ENCODE measurements around the gene SLC15A4.
"Not testable (repeated sequence)": the region's sequence is repeated elsewhere in the genome, so short reads cannot be mapped to it uniquely, and the experiment has no call there.

SLC15A4 gene

DNA sequence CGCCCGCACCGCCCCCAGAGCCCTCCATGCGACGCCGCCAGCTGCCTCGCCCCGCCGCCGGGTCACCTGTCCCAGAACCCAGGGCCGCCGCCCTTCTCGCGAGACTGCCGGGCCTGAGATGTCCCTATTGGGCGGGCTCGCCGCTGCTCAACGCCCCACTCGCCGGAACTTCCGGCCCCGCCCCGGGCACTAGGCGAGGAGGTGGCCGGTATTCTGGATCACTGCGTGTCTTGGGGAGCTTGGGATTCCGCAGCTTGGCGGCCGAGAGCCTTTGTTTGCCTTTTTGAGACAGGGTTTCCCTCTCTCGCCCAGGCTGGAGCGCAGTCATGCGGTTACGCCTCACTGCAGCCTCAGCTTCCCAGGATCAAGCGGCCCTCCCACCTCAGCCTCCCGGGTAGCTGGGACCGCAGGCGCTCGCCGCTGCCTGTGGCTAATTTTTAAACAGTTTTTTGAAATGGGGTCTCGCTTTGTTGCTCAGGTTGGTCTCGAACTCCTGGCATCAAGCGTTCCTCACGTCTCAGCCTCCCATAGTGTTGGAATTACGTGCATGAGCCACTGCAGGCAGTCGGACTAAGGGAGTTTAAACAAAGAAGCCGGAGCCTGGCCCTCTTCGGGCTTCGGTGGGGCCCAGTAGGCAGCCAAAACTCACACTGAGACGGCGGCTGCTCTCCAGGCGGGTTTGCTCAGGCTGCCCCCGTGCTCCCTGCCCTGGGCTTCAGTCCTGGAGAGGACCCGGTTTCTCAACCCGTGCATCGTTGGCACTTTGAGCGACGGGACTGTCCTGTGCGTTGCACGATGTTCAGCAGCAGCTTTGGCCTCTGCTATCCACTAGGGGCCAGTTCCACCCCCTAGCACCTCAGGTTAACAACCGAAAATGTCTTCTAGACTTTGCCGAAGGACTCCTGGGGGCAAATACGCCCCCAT, at the start of gene SLC15A4:
Gene SLC15A4, minus strand, starts transcription at position 43 of the 924 bp plus-strand sequence. Its CDS starts 15 bp downstream, at position 28.
- FAIRE-seq (no peak), DNase-seq (ENCODE audit: low spot score) (peak; percentile 98)

DNA sequence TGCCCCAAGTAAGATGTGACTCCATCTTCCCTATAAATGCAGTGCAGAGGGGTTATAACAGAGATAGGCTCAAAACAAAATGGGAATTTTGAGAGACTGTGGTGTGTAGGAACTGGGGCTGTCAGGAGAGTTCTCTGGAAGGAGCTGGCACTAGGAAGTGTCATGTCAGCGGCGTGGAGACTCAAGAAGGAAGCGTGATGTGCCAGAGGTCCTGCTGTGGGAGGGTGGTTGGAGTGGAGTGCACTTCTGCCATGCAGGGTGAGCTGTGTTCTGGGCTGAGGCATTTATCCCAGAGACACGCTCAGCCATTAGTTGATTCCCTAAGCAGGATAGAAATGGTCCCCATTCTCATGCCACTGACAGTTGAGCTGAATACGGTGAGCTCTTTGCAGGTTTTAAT, 48.5 kb upstream of the SLC15A4 start:
- DNase-seq (ENCODE audit: low spot score) = no peak
- no peak for FAIRE-seq

DNA sequence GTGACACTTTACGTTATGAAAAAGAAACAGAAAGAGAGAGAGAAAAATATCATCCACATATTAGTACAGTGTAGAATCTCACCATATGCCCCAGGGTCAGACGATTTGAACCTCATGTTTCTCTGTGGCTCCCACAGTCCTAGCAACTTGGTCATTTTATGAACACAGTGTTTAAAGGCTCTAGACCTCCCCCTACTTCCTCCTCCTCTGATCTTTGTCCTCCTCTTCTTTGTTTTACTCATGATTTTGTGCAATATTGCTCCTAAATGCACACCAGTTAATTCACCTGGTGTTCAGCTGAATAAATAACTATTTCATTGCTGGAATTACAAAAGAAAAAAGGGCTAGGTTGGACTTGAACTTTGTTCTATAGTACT, 47.7 kb upstream of the SLC15A4 start:
- DNase-seq (ENCODE audit: low spot score) (no peak), FAIRE-seq (no peak)

DNA sequence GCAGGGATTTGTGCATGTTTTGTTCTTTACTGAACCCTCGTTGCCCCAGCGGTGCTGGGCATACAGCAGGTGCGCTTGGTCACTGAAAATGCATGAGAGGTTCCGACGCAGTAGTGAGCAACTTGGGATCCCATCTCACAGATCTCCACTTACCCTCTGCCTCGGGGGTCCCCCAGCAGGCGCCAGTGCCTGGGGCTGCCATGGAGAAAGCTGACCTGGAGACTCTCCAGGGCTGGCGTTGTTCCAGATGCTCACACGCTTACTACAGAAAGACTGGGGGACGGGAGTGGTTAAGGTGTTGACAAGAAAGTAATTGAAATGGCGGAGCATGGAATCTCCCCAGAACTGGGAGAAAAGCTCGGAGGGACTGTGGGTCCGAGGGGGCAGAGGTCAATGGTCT, 43.7 kb upstream of the SLC15A4 start:
- no peak for DNase-seq (ENCODE audit: low spot score)
- FAIRE-seq = no peak

DNA sequence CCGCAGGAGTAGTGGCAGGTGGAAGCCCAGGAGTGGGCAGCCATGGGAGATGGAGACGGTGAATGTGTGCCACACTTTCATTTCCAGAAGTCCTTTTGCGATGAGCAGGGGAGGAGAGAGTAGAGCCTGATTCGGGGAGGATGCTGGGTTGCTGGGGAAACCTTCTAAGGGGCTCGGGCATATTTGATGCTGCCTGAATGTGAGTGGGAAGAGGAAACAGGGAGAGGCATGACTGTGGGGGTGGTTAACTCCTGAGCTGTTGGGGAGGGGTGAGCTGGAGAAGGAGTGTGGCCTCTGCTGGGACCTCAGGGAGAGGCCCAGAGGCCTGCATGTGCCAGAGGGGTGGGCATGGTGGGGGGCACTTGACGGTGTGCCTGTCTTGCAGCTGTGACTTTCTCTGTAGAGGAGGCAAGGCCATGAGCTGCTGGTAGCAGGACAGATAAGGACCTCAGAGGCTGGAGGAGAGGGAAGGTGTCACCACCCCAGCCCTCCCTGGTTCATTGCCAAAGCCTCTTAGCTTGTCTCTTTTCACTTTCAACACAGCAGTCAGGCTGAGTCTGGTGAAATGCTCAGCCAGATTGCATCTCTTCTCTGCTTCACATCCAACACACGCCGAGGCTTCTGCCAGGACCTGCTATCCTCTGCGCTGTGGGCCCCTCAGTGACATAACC, 40.9 kb upstream of the SLC15A4 start:
- no peak for FAIRE-seq
- no peak for DNase-seq (ENCODE audit: low spot score)

DNA sequence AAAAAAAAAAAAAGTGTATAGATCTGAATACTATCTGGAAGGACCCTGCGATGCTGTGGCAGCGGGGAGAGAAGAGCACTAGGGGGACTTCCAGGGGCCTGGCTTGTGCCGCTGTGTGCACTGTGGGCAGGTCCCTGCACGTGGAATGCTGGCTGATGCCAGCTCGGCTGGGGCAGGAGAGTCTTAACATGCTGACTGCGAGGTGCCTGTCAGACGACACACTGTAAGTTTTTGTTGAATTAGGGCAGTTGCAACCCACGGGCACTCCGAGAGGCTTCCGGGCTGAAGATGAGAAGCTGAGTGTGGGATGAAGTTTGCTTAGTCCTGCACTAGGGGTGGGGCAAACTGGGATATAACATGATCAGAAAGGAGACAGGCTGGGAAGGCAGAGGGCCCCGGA, 40.2 kb upstream of the SLC15A4 start:
- FAIRE-seq (no peak), DNase-seq (ENCODE audit: low spot score) (no peak)

DNA sequence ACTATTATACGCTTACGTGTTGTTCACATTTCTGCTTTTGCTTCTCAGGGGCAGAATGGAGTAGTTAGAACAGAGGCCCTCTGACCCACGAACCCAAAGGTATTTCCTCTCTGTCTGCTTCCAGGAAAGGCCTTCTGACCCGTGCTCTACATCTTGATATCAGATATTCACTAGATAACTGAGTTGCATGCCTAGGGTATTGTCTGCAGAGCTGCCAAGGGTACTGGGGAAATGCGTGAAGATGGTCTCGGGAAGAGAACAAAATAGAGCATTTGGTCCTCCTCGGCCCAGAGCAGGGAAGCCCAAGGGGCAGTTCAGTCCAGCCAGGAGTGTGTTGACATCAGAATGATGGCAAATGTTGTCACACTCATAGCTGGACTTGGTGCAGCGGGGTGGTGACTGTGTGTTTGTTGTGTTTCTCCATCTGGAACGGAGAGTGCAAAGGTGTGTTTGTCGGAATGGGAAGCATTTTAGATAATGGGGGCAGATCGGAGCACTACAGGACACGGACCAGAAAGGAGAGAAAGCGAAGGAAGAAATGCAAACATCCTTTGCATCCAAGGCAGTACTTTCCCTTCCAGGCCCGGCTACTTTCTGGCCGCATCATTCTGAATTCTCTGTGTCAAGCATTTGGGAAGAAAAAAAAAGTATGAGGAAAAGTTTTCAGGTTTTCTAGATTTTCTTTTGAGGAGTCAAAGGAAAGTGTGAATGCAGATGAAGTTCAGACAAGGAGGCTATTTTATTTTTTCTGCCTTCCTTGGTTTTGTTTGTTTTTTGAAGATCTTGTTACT, 37.7 kb upstream of the SLC15A4 start:
- DNase-seq (ENCODE audit: low spot score) = no peak
- no peak for FAIRE-seq

DNA sequence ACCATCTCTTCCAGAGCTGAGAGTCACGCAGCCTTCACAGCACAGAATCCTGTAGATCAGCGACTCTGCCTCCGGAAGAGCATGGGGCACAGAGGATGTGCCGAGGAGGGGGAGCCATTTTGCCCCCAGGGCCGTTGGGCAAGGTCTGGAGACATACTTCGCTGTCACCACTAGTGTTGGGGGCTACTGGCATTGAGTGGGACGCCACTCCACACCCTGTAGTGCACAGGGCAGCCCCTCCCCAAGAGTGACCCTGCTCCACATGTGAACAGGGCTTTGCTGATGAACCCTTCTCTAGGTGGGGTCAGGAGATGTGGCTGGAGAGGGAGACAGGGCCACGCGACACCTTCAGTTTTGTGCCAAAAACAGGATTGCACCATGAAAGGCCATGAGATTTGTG, 35.6 kb upstream of the SLC15A4 start:
- FAIRE-seq (no peak), DNase-seq (ENCODE audit: low spot score) (no peak)

DNA sequence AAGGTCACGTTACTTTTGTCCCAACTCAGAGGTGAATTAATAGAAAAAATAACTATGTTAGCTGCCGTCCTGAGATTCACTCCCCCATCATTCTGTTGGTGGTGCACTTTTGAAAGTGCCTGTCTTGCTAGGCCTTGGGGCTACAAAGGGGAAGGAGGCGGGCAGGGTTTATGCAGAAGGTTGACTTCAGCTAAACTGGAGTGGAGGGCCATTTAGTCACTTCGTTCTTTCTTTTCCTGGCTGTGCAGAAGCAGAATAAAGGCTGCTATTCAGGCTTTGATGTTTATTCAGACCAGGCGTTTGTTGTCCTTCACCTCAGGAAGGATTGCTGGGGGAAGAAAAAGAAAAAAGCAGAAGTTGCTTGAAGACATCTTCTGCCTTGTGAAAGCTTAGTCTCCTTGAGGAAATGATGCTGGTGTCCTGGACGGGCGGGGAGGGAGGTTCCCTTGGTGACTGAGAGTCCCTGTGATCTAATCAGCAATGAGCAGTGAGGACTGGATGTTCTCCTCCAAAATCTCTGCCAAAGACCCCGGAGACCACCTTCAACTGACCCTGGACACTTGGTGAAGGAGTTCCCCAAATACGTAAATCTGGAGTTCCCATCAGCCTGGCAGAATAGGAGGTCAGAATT, 33.5 kb upstream of the SLC15A4 start:
- FAIRE-seq = no peak
- DNase-seq (ENCODE audit: low spot score) = no peak

DNA sequence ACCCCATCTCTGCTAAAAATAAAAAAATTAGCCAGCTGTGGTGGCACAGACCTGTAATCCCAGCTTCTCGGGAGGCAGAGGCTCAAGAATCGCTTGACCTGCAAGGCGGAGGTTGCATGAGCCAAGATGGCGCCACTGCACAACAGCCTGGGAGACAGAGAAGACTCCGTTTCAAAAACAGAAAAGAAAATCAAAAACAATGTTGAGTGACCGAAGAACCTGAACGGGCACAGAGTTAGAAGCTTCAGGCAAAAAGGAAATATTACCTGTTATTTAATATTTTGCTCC, 33.0 kb upstream of the SLC15A4 start:
- FAIRE-seq = no peak
- DNase-seq (ENCODE audit: low spot score) = no peak

DNA sequence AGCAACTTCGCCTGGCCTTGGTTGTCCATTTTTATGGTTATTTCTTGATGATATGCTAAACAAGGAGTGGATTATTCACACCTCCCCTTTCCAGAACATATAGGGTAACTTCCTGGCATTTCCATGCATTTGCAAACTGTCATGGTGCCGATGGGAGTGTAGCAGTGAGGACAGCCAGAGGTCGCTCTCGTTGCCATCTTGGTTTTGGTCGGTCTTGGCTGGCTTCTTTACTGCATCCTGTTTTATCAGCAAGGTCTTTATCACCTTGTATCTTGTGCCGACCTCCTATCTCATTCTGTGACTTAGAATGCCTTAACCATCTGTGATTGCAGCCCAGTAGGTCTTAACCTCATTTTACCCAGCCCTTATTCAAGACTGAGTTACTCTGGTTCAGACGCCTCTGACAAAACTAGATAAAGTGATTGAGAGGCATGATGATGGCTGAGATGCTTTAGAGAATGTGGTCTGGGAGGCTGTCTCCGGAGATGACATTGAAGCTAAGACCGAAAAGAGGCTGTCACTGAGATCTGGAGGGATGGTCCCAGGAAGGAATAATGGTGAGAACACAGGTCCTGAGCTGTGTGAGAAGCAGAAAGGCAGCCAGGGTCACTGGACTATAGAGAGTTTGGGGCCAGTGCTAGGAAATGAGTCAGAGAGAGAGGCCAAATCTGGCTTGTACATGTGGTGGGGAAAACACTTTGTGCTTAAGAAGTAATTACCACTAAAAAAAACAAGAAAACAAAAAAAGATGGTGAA, 32.5 kb upstream of the SLC15A4 start:
- DNase-seq (ENCODE audit: low spot score) = no peak
- FAIRE-seq = no peak

DNA sequence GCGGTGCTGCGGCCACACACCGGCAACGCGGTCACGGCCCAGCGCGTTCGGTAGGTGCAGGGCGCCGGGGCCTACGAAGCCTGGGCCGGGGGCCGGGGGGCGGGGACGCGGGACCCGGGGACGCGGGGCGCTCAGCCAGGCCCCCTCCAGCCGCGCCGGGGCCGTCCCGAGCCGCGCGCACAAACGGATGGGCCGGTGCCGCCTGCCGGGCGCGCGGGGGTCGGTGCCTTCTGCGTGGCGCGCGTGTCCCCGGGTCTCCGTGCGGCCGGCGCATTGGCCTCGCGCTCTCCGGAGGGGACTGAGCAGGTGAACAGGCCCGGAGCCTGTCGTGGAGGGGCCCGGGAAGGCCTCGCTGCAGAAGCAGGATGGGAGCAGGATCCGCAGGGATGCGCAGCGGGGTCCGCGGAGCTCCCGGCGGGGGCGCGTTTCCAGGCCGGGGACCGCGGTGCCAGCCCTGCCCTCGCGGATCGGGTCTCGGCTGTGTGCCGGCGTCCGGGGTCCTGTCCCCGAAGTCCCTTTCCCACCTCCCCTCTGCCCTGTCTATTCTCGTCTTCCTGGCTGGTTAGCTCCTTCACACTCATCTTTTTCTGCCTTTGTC, 29.9 kb upstream of the SLC15A4 start:
- DNase-seq (ENCODE audit: low spot score) = peak; percentile 29
- no peak for FAIRE-seq

DNA sequence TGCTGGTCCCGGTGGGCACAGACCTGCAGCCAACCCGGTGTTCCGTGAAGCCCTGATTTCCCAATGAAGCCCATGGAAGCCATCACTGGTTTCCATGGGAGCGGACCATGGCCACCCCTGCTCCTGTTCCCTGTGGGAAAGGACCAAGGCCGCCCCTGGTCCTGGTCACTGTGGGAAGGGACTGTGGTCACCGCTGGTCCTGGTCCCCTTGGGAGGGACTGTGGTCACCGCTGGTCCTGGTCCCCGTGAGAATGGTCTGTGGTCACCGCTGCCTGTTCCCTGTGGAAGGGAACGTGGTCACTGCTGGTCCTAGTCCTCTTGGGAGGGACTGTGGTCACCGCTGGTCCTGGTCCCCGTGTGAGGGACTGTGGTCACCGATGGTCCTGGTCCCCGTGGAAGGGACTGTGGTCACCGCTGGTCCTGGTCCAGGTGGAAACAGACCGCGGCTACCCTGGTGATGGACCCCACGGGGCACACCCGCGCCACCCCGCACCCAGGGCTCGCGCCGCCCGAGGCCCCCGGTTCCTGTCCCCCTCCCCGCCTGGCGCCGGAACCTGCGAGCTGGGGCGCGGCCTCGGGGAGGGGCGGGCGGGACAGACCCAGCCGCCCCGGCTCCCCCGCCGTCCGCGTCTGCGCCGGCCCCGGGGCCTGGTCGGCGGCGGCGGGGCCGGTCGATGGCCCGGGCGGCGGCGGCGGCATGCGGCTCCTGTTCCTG, 29.3 kb upstream of the SLC15A4 start, which contains the start of gene GLT1D1:
Gene GLT1D1, plus strand, starts transcription at position 594 of the 715 bp plus-strand sequence. Its CDS starts 104 bp downstream, at position 698.
- peak; percentile 18 for DNase-seq (ENCODE audit: low spot score)
- no peak for FAIRE-seq

DNA sequence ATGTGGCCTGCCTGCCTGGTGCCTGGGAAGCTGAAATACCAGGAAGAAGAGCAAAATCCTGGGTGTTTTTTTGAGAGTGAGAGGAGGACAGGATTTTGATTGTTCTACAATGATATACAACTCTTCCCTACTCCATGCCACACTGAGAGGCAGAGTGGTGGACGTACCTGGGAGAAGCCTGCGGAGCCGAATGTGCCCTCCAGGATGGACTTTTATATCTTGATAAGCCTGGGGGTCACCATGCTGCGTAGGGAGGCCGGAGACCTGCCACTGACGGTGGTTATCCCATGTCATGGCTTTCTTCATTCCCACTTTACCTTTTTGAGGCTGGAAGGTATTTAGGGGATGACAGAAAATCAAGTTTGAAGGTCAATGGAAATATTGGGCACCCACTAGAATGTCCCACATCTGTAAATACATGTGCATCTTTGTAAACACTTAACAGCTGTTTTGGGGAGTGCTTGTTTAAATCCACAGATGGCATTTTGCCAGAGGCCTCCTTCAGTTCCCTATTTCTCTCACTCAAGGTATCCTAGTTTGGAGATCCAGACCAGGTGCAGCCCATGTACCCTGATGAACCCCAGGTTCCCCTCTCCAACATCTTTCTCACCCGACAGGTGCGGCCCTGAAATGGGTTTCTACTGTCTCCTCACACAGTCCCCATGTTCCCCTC, 28.4 kb upstream of the SLC15A4 start:
- FAIRE-seq = no peak
- DNase-seq (ENCODE audit: low spot score) = no peak

DNA sequence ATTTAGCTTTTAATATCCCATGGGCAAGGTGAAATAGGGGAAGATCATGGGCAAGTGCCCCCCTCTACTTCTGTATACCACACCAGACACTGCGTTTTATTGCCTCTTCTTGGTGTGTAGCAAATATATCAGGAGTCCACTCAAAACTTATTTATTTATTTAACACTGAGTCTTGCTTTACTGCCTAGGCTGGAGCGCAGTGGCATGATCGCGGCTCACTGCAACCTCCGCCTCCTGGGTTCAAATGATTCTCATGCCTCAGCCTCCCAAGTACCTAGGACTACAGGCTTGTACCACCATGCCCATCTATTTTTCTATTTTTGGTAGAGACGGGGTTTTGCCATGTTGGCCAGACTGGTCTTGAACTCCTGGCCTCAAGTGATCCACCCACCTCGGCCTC, 27.7 kb upstream of the SLC15A4 start:
- DNase-seq (ENCODE audit: low spot score); FAIRE-seq: not testable (repeated sequence)

DNA sequence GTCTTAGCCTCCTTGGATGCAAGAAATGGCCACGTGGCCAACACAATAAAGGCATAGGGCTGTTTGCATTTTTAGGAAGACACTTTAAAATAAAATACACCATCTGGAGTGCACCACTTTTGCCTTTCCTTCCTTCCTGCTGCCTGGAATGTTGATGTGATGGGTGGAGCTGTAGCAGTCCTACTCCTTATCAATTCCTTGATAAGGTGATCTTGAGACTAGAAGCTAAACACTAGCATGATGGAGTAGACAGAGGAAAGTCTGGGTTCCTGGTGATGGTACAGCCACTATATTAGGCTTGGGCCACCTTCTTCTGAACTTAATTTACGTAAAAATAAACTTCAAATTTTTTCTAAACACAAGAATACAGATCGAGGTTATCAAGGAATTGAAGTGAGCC, 26.6 kb upstream of the SLC15A4 start:
- FAIRE-seq = no peak

DNA sequence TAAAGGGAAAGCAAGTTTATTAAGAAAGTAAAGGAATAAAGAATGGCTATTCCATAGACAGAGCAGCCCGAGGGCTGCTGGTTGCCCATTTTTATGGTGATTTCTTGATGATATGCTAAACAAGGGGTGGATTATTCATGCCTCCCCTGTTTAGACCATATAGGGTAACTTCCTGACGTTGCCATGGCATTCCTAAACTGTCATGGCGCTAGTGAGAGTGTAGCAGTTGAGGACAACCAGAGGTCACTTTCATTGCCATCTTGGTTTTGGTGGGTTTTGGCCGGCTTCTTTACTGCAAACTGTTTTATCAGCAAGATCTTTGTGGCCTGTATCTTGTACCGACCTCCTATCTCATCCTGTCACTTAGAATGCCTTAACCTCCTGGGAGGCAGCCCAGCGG, 26.0 kb upstream of the SLC15A4 start:
- not testable (repeated sequence) for FAIRE-seq; DNase-seq (ENCODE audit: low spot score)

More for the DNA sequence above, 26.6 kb upstream of the SLC15A4 start:
- DNase-seq (ENCODE audit: low spot score) = no peak

DNA sequence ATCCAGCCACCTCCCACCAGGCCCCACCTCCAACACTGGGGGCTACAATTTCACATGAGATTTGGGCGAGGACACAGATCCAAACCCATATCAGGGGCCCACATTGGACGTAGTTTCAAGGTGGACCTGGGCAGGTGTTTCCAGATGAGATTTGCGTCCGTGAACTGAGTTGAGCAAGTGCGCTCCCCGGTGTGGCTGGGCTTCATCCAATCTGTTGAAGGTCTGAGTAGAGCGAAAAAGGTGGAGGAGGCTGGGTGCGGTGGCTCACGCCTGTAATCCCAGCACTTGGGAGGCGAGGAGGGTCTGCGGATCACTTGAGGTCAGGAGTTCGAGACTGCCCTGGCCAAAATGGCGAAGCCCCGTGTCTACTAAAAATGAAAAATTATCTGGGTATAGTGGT, 24.6 kb upstream of the SLC15A4 start:
- DNase-seq (ENCODE audit: low spot score) (no peak), FAIRE-seq (no peak)

DNA sequence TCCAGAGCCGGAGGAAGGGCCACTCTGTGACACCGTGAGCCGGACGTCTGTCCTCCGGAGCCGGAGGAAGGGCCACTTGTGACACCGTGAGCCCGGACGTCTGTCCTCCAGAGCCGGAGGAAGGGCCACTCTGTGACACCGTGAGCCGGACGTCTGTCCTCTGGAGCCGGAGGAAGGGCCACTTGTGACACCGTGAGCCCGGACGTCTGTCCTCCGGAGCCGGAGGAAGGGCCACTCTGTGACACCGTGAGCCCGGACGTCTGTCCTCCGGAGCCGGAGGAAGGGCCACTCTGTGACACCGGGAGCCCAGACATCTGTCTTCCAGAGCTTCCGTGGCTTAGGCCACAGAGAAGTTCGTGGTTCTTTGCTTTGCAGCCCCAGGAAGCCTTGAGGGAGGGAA, 22.9 kb upstream of the SLC15A4 start:
- not testable (repeated sequence) for FAIRE-seq; DNase-seq (ENCODE audit: low spot score)

Measured in urothelium cell line (cell line).